Measurements from ENCODE around the gene MYOZ1.

The MYOZ1 gene

DNA sequence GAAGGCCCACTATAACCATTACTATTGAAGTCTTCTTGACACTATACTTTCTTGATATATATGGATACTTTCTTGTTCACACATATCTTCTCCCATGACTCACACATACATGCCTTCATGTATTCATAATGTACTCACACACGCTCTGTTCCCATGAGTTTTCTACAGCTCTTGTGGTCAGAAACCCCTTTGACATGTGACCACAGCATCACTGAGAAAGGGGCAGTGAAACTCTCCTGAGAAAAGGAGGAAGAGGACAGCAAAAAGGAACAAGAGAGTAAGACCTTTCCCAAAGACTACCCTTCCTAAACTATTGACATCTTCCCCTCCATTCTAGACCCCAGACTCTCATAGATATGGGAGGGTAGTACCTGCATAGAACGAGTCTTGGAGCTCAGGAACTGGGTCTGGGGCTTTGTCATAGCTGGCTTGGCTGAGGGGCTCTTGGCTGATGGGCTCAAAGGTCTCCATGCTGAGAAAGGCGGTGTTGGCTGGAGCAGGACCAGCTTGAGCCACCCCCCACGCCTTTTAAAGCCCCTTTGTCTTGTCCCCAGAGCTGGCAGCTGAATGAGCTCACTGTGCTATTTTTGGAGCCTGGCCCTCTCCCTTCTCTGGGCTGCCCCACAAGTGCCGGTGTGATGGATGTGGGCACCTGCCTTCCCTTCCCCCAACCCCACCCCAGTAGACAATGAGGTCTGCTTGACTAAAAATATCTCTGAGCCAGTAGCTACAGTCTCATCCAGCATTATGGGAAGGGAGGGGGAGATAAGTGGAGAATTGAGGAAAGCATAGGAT lies 9.5 kb upstream of the MYOZ1 start:
- no peak for DNase-seq
- TF ChIP-seq POLR2A (IDR thresholded peaks at IDR 0.05; ENCODE audit: low read length): no peak
- no peak for TF ChIP-seq GATA1 (IDR thresholded peaks at IDR 0.05; ENCODE audit: low read depth, low read length)

DNA sequence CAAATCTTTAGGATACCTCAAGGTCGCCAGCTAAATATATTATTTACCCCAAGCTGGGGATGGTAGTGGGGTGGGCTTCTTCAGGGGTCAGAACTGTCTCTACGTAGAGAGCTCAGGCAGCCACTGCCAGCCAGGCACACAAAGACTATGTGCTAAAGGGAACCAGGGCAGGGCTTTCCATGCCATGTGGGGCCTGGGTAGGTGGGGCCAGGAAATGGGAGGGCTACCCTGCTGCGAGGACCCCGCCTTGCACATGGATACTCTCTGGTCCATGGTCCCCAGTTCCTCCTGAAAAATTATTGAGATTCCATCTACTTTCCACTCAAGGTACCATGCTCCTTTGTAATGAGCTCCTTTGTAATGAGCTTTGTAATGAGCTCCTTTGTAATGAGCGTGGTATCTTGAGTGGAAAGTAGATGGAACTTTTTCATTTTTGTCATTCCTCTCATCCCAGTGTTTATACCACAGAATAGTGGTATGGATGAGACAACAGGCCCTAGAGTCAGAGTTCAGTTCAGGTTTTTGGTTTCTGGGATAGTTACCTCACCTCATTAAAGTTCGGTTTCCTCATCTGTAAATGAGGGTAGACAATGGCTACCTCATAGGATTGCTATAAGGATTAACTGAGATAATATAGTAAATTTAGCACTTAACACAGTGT lies 8.7 kb upstream of the MYOZ1 start:
- DNase-seq: no peak
- TF ChIP-seq POLR2A (IDR thresholded peaks at IDR 0.05; ENCODE audit: low read length): no peak
- no peak for TF ChIP-seq GATA1 (IDR thresholded peaks at IDR 0.05; ENCODE audit: low read depth, low read length)

DNA sequence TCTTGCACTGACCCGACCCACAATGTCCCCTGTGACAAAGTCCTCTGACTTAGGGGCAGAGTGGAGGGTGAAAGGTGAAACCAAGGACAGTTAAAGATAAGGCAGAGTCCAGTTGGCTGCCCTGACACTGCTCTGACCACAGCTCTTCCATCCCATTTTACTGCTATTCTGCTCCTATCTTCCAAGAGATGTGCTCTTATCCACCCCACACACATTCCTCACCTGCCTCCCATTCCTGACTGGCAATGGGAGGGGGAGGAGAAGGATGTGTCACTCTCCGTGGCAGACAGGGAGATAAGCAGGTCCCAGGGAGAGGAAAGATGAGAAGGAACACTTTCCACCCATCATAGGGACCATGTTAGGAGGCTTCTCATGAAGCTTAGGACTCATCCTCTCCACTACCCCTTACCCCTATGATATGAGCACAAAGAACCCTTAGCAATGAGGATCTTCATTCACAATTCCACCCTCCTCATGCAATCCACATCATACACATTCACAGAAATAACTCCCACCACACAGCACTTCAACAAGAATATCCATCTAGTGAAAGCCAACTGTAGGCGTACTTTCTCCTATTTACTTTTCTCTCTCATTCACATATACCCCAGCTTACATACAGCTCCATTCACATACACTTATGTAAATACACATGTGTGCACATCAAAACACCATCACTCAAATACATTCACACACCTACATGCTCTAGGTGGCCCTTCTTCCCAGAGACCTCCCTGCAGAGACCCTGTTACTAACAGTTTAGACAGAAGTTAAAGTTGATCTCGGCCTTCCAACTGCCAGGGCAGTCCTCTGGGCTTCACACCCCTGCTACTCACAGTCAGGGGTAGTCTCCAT lies 7.9 kb upstream of the MYOZ1 start:
- TF ChIP-seq GATA1 (IDR thresholded peaks at IDR 0.05; ENCODE audit: low read depth, low read length) (no peak), POLR2A (IDR thresholded peaks at IDR 0.05; ENCODE audit: low read length) (no peak)
- DNase-seq: no peak

DNA sequence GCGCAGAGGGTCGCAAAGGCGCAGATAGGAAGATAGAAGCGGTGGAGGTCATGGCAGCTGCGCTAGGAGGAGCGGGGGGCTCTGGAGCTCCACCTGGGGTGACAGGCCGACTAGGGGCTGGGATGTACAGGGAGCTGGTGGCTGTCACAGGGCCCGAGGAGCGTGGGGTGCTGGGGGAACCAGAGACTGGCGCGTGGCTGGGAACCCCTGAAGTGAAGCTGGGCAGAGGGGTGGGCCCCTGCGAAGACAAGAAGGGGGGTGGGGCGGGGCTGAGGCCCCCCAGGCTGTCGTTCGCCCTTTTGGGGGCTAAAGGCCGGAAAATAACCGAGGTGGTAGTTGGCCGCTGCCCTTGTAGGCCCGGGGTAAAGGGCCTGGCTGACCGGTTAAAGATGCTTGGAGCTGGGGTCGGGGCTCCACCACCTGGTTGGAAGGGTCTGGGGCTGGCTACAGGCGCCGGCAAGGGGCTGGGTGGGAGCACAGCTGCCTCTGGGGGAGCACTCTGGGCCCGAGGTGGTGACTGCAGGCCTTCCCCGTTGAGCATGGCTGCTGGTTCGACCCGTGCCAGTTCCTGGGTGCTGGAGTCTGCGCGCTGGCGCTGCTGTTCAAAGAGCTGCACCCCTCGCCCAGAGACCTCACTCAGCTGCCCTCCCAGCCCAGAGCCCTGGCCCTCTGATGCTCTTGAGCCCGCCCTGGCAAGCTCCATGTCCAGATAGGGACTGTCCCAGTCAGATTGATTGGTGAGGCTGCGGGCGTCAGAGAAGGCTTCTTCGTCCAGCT lies 6.8 kb upstream of the MYOZ1 start:
- TF ChIP-seq GATA1 (IDR thresholded peaks at IDR 0.05; ENCODE audit: low read depth, low read length): no peak
- TF ChIP-seq POLR2A (IDR thresholded peaks at IDR 0.05; ENCODE audit: low read length): no peak
- no peak for DNase-seq

DNA sequence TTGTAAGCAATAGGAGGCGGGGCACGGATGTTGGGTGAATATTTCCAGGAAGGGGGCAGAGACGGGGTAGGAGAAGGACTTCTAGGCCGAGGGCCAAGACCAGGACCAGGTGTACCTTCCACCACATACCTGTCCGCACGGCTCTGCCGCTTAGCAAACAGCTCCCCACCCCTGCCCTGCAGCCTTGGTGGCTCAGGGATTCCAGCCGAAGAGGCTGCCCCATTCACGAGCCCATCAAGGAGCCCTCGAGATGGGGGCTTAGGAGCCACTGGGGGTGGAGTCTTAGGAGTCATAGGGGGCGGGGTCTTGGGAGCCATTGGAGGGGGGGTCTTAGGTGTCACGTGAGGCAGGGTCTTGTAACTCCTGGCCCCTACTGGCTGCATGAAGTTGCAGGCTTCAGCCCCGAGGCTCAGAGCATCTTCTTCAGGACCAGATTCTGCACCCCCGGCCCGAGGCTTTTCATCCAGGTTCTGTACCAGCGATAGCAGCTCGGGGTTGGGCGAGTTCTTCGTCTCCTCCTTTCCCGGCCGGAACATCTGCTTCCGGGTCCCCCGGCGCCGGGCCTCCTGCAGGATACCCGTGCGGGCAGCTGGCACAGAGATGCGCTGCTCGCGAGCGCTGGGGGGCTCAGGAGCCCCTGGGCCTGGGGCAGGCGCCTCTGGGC lies 6.1 kb upstream of the MYOZ1 start:
- no peak for DNase-seq
- TF ChIP-seq POLR2A (IDR thresholded peaks at IDR 0.05; ENCODE audit: low read length) (no peak), GATA1 (IDR thresholded peaks at IDR 0.05; ENCODE audit: low read depth, low read length) (no peak)

DNA sequence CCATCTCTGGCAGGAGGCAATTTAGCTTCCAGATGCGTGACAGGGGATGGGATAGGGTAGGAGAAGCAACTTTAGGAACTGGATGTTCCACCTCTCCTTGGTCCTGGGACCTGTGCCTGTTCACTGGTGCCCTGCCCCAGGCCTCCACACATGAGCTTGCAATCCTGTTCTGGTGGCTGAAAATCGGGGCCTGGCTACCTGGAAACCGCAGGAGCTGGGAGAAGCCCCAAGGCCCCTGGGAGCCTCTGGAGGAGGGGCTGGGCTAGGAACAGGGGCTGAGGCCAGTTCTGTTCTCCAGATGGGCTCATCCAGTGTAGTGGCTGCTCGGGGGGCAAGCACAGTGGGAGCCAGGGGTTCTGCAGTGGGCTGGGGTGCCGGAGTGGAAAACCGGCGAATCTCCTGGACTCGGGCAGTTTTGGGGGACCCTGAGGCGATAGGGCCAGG lies 5.3 kb upstream of the MYOZ1 start:
- no peak for TF ChIP-seq POLR2A (IDR thresholded peaks at IDR 0.05; ENCODE audit: low read length)
- no peak for TF ChIP-seq GATA1 (IDR thresholded peaks at IDR 0.05; ENCODE audit: low read depth, low read length)
- DNase-seq: no peak

DNA sequence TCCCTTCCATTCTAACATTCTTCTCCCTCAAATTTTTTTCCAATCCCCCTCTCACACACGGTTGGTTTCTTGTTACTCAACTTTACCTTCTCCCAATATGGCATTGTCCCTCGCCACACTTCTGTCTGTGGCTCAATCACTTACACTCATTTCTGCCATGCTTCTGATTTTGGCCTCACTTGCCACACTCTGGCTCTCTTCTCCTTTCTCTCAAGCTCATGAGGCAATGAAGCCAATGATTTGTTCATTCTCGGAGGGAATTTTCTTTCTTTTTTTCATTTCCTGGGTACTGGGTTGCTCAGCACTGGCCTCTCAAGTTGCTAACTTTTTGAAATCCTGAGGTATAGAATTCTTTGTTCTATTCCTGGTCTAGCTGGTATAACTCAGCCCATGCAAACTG lies 4.0 kb upstream of the MYOZ1 start:
- TF ChIP-seq GATA1 (IDR thresholded peaks at IDR 0.05; ENCODE audit: low read depth, low read length) (no peak), POLR2A (IDR thresholded peaks at IDR 0.05; ENCODE audit: low read length) (no peak)
- no peak for DNase-seq

DNA sequence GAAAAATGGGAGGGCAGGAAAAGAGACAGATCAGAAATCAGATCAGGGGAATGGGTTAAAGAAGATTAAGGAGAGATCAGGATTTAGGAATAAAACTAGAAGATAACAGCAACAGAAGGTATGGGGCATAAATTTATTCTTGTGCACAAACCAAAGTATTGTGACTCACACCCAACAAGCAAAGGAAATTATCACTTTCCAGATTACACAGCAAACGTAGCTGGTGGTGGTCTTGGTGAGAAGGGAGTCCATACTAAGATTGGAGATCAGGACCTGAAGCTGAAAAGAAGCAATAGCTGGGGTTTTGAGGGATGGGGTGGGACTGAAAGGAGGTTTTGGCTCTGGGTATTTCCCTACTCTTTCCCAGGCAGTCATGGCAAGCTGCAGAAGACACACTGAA lies 3.5 kb upstream of the MYOZ1 start:
- TF ChIP-seq GATA1 (IDR thresholded peaks at IDR 0.05; ENCODE audit: low read depth, low read length) (no peak), POLR2A (IDR thresholded peaks at IDR 0.05; ENCODE audit: low read length) (no peak)
- no peak for DNase-seq

DNA sequence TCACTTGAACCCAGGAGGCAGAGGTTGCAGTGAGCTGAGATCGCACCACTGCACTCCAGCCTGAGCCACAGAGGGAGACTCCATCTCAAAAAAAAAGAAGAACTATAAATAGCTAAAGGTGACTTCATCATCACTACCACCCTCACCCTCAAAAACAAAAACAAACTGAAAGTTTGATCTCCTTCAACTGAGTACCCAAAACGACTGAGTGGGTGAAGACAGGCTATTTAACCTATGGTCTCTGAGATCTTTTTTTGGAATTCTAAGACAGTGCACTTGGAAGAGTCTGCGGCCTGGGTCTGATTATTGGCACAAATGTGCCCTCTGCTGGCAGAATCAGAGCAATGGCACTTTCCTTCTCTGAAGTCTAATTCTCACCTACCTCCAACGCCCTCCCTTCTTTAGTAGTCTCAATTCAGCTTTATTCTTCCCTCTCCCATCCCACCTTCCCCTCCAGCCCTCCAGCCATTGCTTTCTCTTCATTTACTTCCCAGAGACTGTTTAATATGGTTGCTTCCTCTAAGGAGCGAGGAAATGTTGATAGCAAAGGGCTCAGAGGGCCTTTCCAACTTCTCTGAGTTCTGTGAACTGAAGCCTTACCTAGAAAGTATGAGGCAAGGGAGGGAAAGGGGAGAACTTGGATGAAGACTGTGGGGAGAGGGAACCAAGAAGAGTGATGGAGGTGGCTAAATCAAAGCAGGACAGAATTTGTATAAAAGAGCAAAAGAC lies 2.9 kb upstream of the MYOZ1 start:
- peak; percentile 68 to 80 for DNase-seq
- TF ChIP-seq POLR2A (IDR thresholded peaks at IDR 0.05; ENCODE audit: low read length) (no peak), GATA1 (IDR thresholded peaks at IDR 0.05; ENCODE audit: low read depth, low read length) (no peak)

DNA sequence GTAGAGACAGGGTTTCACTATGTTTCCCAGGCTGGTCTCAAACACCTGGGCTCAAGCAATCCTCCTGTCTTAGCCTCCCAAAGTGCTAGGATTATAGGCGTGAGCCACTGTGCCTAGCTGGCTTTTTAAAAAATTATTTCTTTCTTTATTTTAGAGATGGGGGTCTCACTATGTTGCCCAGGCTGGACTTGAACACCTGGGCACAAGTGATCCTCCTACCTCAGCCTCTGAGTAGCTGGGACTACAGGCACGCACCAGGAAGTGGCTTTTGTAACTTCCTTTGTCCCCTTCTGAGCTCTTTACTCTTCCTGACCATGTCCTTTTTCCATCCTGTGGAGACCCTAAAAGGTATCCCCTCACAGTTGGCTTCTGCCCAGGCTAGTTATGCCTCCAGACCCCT lies 2.1 kb upstream of the MYOZ1 start:
- no peak for DNase-seq
- TF ChIP-seq POLR2A (IDR thresholded peaks at IDR 0.05; ENCODE audit: low read length) (no peak), GATA1 (IDR thresholded peaks at IDR 0.05; ENCODE audit: low read depth, low read length) (no peak)

DNA sequence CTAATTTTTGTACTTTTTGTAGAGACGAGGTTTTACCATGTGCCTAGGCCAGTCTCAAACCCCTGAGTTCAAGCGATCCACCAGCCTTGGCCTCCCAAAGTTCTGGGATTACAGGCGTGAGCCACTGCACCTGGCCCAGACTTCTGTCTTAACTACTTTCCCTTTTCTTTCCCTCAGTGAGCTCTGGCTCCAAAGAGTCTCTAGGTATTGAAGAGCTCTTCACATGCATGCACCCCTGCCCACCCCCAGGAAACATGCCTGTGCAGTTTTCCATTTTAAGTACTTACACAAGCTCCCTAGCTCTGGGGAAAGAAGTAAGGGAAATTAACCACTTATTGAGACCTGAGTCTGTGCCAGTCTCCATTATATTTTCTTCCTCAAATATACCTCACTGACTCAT lies 2.0 kb downstream of the MYOZ1 start:
- no peak for DNase-seq
- no peak for TF ChIP-seq GATA1 (IDR thresholded peaks at IDR 0.05; ENCODE audit: low read depth, low read length)
- no peak for TF ChIP-seq POLR2A (IDR thresholded peaks at IDR 0.05; ENCODE audit: low read length)

DNA sequence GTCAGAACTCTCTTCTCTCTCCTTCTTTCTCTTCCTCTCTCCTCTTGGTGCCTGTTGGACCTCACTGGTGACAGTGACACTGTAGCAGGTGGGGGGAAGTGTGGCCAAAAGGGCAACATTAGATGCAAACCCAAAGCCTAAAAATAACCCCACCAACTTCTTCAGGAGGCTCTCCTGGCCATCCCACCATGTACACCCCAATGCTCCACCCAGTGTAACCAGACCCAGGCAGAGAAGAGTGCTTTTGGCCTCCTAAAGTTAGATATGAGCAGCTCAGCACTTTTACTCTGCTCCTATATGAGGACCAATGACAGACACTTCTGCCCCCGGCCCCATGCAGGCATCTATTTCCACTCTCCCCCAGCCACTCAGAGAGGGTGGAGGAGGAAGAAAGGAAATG lies 5.5 kb downstream of the MYOZ1 start:
- TF ChIP-seq GATA1 (IDR thresholded peaks at IDR 0.05; ENCODE audit: low read depth, low read length) (no peak), POLR2A (IDR thresholded peaks at IDR 0.05; ENCODE audit: low read length) (no peak)
- DNase-seq: no peak

Data from erythroblast (primary cell).